GM12864 (cell line): ENCODE results near the gene ARMC7.

Source experiments
- DNase-seq: peaks from one replicate; pipeline ENCODE4 v3.0.0-alpha.2; 2011; ENCODE audit warnings: low read depth
- H3K4me3 ChIP-seq: 2 replicates; pipeline ENCODE4 v1.5.1; 2011; ENCODE audit warnings: mild to moderate bottlenecking, low read depth, low read length, control low read depth
- TF ChIP-seq, protein P1 (sequence below): IDR thresholded peaks from 2 replicates; pipeline ENCODE4 v1.5.1; 2011; ENCODE audit warnings: low read depth, mild to moderate bottlenecking, moderate library complexity, low read length, control low read depth, inconsistent platforms; ENCODE audit errors: missing control alignments

The ARMC7 gene

DNA sequence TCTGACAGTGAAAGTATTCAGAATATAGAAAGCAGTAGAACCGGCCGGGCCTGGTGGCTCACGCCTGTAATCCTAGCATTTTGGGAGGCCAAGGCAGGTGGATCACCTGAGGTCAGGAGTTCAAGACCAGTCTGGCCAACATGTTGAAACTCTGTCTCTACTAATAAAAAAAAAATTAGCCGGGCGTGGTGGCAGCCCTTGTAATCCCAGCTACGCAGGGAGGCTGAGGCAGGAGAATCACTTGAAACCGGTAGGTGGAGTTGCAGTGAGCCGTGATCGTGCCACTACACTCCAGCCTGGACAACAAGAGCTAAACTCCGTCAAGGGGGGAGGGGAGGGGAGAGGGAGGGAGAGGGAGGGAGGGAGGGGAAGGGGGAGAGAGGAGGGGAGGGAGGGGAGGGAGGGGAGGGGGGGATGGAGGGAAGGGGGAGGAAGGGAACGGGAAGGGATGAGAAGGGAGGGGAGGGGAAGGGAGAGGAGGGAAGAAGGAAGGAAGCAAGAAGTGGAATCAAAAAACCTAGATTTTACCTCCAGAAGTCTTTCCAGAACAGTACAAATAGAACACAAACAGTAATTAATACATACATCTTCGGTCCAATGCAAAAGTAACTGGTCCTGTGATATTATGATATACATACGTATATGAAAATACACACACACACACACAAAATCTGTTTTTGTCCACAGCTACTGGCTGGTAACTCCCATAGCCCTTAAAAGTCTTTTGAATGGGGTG is 32.6 kb downstream of the ARMC7 start:
- no peak overlapping the region for H3K4me3 ChIP-seq
- TF ChIP-seq, protein P1, sequence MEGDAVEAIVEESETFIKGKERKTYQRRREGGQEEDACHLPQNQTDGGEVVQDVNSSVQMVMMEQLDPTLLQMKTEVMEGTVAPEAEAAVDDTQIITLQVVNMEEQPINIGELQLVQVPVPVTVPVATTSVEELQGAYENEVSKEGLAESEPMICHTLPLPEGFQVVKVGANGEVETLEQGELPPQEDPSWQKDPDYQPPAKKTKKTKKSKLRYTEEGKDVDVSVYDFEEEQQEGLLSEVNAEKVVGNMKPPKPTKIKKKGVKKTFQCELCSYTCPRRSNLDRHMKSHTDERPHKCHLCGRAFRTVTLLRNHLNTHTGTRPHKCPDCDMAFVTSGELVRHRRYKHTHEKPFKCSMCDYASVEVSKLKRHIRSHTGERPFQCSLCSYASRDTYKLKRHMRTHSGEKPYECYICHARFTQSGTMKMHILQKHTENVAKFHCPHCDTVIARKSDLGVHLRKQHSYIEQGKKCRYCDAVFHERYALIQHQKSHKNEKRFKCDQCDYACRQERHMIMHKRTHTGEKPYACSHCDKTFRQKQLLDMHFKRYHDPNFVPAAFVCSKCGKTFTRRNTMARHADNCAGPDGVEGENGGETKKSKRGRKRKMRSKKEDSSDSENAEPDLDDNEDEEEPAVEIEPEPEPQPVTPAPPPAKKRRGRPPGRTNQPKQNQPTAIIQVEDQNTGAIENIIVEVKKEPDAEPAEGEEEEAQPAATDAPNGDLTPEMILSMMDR = no peak
- no peak for DNase-seq

DNA sequence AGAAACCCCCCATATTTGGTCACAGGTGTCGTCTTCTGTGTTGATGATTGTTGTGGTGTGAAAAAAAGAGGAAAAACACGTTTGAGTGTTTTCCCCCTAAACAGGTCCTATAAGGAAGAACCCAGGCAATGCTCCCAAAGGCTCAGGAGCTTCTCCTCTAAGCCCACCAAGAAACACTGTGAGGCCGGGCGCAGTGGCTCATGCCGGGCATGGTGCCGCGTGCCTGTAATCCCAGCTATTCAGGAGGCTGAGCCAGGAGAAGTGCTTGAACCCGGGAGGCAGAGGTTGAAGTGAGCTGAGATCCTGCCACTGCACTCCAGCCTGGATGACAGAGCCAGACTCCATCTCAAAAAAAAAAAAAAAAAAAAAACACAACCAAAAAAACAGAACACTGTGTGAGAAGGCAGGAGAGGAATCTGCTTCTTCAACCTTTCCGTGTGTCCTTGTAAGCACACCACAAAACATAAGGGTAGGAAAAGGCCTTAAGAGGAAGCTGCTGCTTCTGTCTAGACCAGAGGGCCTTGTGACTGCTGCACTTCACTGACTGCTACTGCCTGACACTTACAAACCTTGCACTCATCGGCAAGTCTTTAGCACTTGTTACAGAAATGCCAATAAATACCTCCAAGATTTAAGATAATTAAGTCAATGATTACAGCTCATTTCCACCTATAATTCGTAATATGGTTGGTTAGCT is 35.2 kb downstream of the ARMC7 start:
- TF ChIP-seq, protein P1 = no peak
- no peak overlapping the region for H3K4me3 ChIP-seq
- DNase-seq = no peak

DNA sequence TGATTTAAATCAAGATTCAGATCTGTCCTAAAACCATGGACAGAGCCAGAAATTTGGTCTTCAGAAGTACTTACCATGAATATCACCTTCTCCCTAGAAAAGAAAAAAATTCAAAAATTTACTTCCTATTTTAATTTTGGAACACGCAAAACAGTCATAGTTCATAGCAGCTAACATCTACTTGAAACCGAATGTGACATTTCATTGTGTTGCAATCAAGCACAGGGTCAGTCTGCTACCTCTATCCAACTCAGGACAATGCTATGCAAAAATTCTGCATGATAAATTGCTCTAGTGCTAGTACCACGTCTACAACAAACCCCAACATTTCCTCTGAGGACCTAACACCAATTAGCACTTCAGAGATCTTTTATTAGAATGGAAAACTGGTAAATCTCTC is 36.8 kb downstream of the ARMC7 start:
- no peak overlapping the region for H3K4me3 ChIP-seq
- no peak for DNase-seq

DNA sequence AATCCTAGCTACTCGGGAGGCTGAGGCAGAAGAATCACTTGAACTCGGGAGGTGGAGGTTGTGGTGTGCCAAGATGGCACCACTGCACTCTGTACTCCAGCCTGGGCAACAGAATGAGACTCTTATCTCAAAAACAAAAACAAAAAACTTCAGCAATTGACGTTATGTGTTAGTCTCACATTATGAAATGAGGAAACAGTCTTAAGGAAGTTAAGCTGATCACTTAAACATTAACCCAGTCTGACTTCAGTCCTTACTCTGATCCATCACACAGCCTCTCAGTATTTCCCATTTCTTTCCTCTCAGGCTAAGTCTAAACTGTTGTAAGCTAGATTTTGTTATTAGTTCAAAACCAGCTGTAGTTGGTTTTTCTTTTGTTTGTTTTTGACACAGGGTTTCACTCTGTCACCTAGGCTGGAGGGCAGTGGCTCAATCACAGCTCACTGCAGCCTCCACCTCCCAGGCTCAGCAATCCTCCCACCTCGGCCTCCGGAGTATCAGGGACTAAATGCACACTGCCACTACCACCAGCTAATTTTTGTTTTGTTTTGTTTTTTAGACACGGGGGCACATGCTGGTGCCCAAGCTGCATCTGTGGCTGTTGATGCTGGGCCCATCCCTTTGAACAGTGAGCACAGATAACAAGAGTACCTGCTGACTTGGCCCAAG is 38.2 kb downstream of the ARMC7 start:
- DNase-seq = no peak
- H3K4me3 ChIP-seq = no peak overlapping the region
- TF ChIP-seq, protein P1 = no peak

More for the DNA sequence above, 36.8 kb downstream of the ARMC7 start:
- TF ChIP-seq, protein P1 = no peak

DNA sequence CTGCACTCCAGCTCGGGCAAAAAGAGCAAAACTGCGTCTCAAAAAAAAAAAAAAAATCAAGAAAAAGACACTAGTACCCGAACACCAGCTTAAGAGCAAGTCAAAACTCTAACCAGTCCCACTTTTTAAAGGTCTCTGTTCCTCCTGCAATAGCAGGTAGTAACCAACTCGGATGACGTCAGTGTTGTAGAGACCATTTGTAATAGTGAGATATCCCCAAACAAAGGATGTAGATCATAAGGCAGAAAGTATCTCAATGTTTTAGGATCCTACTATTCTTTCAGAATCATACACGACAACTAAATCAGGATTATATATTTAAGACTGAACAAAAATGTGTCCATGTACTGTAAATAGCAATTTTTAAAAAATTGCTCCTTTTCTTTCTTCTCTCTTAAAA is 42.2 kb downstream of the ARMC7 start:
- H3K4me3 ChIP-seq = peak overlapping the region; percentile 100; the same call in 1 of the 2 replicates
- TF ChIP-seq, protein P1 = no peak
- DNase-seq = peak; percentile 31

DNA sequence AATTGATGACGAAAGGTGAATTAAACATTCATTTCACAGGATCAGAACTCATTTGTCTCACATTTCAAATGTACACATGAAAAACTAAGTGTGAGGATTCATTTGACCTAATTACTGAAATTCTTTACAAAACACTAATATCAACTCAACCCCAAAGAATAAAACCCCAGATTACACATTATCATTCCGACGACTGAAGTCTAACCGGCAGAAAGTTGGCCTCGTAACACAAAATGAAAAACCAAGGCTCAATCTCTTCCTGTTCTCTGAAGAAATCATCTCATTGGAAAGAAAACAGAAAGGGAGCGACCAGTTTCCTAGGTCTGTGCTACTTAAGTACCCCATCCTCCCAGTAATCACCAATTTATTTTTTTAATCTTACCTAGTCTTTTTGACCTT is 42.8 kb downstream of the ARMC7 start:
- DNase-seq = no peak
- TF ChIP-seq, protein P1 = no peak
- peak overlapping the region; percentile 100 for H3K4me3 ChIP-seq
